Keratinocyte (primary cell): ENCODE data around the gene EVC. TPM values are rescaled to one million over a fixed set of nuclear protein-coding genes. Genes with fewer than 3 reads are reported as not detected.

Source experiments
- DNase-seq: peaks from one replicate; pipeline ENCODE4 v3.0.0-alpha.2; 2011; ENCODE audit warnings: low read depth, missing footprints, low spot score
- FAIRE-seq: peaks from 2 replicates; lab custom pipeline; 2011; peaks lifted over from hg19 to GRCh38; lab: Jason Lieb, UNC
- H2AFZ ChIP-seq: 2 replicates; pipeline ENCODE4 v1.6.0; 2012; ENCODE audit warnings: low read length, control low read depth, inconsistent platforms; ENCODE audit not compliant: control insufficient read depth
- H3K27ac ChIP-seq: 2 replicates; pipeline ENCODE4 v1.5.1; 2011; ENCODE audit warnings: low read length; ENCODE audit not compliant: control insufficient read depth, insufficient read depth
- H3K27me3 ChIP-seq: 3 replicates; pipeline ENCODE4 v1.6.0; 2011; ENCODE audit warnings: low read length; ENCODE audit not compliant: control insufficient read depth, insufficient read depth; ENCODE audit errors: extremely low read depth
- H3K36me3 ChIP-seq, 2 experiments: 2 replicates in 1 of 2; 3 replicates in 1 of 2; pipeline ENCODE4 v1.5.1; 2011; ENCODE audit warnings: low read length in 2 of 2, mild to moderate bottlenecking in 1 of 2; ENCODE audit not compliant: control insufficient read depth in 2 of 2, insufficient read depth in 2 of 2; ENCODE audit errors: extremely low read depth in 1 of 2
- H3K4me1 ChIP-seq: 3 replicates; pipeline ENCODE4 v1.5.1; 2011; ENCODE audit warnings: low read length; ENCODE audit not compliant: control insufficient read depth, insufficient read depth; ENCODE audit errors: extremely low read depth
- H3K4me2 ChIP-seq: 3 replicates; pipeline ENCODE4 v1.6.0; 2011; ENCODE audit warnings: low read depth, low read length; ENCODE audit not compliant: control insufficient read depth, insufficient read depth; ENCODE audit errors: extremely low read depth
- H3K4me3 ChIP-seq, 3 experiments: fragments of 200-600 bp in 1 of 3; sonication (generic) in 1 of 3; 2 replicates in 2 of 3; 3 replicates in 1 of 3; pipeline ENCODE4 v1.5.1; 2011 to 2016; ENCODE audit warnings: low read length in 3 of 3, mild to moderate bottlenecking in 3 of 3, control low read depth in 2 of 3, inconsistent platforms in 1 of 3, low read depth in 1 of 3, mixed read lengths in 1 of 3, mixed run types in 1 of 3, moderate library complexity in 1 of 3; ENCODE audit not compliant: control insufficient read depth in 2 of 3, insufficient read depth in 2 of 3; ENCODE audit errors: extremely low read depth in 1 of 3
- H3K79me2 ChIP-seq: 2 replicates; pipeline ENCODE4 v1.6.0; 2012; ENCODE audit warnings: low read length; ENCODE audit not compliant: control insufficient read depth, insufficient read depth
- H3K9ac ChIP-seq: 3 replicates; pipeline ENCODE4 v1.6.0; 2011; ENCODE audit warnings: low read length; ENCODE audit not compliant: control insufficient read depth, insufficient read depth; ENCODE audit errors: extremely low read depth
- H3K9me1 ChIP-seq: 3 replicates; pipeline ENCODE4 v1.6.0; 2011; ENCODE audit warnings: low read length; ENCODE audit not compliant: control insufficient read depth, insufficient read depth; ENCODE audit errors: extremely low read depth
- H3K9me3 ChIP-seq: 2 replicates; pipeline ENCODE4 v1.5.1; 2012; ENCODE audit warnings: low read depth, low read length; ENCODE audit not compliant: control insufficient read depth
- H4K20me1 ChIP-seq: 3 replicates; pipeline ENCODE4 v1.6.0; 2011; ENCODE audit warnings: low read length; ENCODE audit not compliant: control insufficient read depth, insufficient read depth; ENCODE audit errors: extremely low read depth
- EZH2 ChIP-seq: IDR thresholded peaks from one replicate; pipeline ENCODE4 v1.6.1; 2012; ENCODE audit warnings: inconsistent platforms, mild to moderate bottlenecking, low read length, moderate library complexity
- dilution Hi-C: fragments of 300-500 bp; cut with MboI; formaldehyde crosslinking; loops from one replicate; pipeline ENCODE4 v1.7.0; 2020; ENCODE audit warnings: low sequenced_read_pairs; ENCODE audit not compliant: extremely low pct_ligation_motif_present
- polyA plus RNA-seq, 5 experiments: library from polyadenylated mRNA; depleted of rRNA in 3 of 5; stranded (reverse) in 3 of 5; stranded (forward) in 1 of 5; unstranded in 1 of 5; fragments of >200 nt; gene quantifications; 1 replicate in 1 of 5; 2 replicates in 3 of 5; 3 replicates in 1 of 5; pipeline versions ENCODE4 v1.2.1 to v1.2.3, GENCODE V29; 2011 to 2012; ENCODE audit warnings: missing spikeins in 2 of 5, low read depth in 1 of 5, low replicate concordance in 1 of 5
- TF ChIP-seq, protein P1 (sequence below), 3 experiments: IDR thresholded peaks in 1 of 3; conservative IDR thresholded peaks in 1 of 3; optimal IDR thresholded peaks in 1 of 3; 2 replicates in 2 of 3; 3 replicates in 1 of 3; pipeline versions ENCODE3 to v1.5.1; 2011; ENCODE audit warnings: low read length in 3 of 3, mild to moderate bottlenecking in 3 of 3, moderate library complexity in 2 of 3, control low read depth in 1 of 3, inconsistent platforms in 1 of 3; ENCODE audit not compliant: insufficient read depth in 2 of 3; ENCODE audit errors: extremely low read depth in 1 of 3

EVC gene
- polyA plus RNA-seq, 1 donor (not counting 4 experiments of a cell fraction or from before 2014, with no cell fraction given), result 7.3 TPM

DNA sequence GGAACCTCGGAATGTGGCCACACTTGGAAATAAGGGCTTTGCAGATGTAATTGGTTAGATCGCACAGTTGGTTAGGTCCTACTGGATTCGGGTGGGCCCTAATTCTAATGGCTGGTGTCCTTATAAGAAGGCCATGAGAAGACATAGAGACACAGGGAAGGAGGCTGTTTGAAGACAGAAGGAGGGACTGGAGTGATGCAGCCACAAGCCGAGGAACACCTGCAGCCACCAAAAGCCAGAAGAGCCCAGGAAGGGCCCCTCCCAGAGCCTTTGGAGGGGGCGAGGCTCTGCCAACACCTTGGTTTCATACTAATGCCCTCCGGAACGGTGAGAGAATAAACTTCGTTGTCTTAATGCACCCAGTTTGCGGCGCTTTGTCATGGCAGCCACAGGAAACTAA is 47.0 kb downstream of the EVC start:
- Histone ChIP-seq H3K27ac (peak overlapping the region; percentile 96), H3K4me2 (peak overlapping the region; percentile 37), H3K79me2 (peaks cover 11% of the 10 kb centered on the region), H3K4me1 (peaks cover 46% of the 10 kb centered on the region), H3K4me3 (peak overlapping the region in 2 of 3 experiments; percentile 25), H2AFZ (no peak overlapping the region), H3K9me3 (peaks cover 6% of the 10 kb centered on the region), H3K9ac (peak overlapping the region; percentile 77), H3K9me1 (no peaks in the 10 kb centered on the region), H4K20me1 (no peaks in the 10 kb centered on the region), H3K36me3 (peaks cover 29 to 56% of the 10 kb centered on the region in 2 experiments), H3K27me3 (no peaks in the 10 kb centered on the region)
- FAIRE-seq, result no peak
- DNase-seq, result no peak
- dilution Hi-C loops, result no loop called here
- no peak for TF ChIP-seq EZH2
- TF ChIP-seq, protein P1, sequence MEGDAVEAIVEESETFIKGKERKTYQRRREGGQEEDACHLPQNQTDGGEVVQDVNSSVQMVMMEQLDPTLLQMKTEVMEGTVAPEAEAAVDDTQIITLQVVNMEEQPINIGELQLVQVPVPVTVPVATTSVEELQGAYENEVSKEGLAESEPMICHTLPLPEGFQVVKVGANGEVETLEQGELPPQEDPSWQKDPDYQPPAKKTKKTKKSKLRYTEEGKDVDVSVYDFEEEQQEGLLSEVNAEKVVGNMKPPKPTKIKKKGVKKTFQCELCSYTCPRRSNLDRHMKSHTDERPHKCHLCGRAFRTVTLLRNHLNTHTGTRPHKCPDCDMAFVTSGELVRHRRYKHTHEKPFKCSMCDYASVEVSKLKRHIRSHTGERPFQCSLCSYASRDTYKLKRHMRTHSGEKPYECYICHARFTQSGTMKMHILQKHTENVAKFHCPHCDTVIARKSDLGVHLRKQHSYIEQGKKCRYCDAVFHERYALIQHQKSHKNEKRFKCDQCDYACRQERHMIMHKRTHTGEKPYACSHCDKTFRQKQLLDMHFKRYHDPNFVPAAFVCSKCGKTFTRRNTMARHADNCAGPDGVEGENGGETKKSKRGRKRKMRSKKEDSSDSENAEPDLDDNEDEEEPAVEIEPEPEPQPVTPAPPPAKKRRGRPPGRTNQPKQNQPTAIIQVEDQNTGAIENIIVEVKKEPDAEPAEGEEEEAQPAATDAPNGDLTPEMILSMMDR (optimal IDR thresholded peaks at IDR 0.05 in 1 of 3, IDR thresholded peaks at IDR 0.05 in 1 of 3, conservative IDR thresholded peaks at IDR 0.05 in 1 of 3; ENCODE audit: extremely low read depth in 1 of 3, insufficient read depth in 2 of 3, low read length in 3 of 3), result no peak

DNA sequence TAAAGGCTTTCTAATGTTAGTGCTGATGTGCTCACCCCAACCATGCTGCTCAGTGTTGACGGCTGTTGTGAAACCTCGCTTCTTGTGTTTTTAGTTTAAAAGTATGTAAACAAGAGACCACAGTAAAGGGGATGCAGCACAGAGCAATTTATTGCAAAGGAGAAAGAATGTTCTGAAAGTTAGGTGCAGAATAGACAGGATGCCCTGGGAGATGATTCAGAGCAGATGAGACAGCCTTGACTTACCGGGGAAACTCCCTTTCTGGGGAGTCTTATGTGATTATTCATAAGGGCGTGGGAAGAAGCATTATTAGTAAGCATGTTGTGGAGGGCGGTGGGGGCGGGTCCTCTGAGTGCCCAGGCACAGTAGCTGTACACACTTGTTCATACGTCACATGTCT is 47.7 kb downstream of the EVC start:
- no peaks in the 10 kb centered on the region for H3K9me1 ChIP-seq
- FAIRE-seq (peak; percentile 94), DNase-seq (peak; percentile 93)
- no peak for TF ChIP-seq EZH2
- TF ChIP-seq, protein P1 (optimal IDR thresholded peaks at IDR 0.05 in 1 of 3, IDR thresholded peaks at IDR 0.05 in 1 of 3, conservative IDR thresholded peaks at IDR 0.05 in 1 of 3; ENCODE audit: extremely low read depth in 1 of 3, insufficient read depth in 2 of 3, low read length in 3 of 3), result no peak
- H4K20me1 ChIP-seq, result no peaks in the 10 kb centered on the region
- peaks cover 6% of the 10 kb centered on the region for H3K9me3 ChIP-seq
- peaks cover 11% of the 10 kb centered on the region for H3K79me2 ChIP-seq
- H3K27ac ChIP-seq, result peak overlapping the region; percentile 96
- H2AFZ ChIP-seq, result no peak overlapping the region
- H3K36me3 ChIP-seq, result peaks cover 22 to 50% of the 10 kb centered on the region in 2 experiments
- dilution Hi-C loops, result no loop called here
- no peak overlapping the region for H3K4me3 ChIP-seq
- H3K9ac ChIP-seq, result peak overlapping the region; percentile 77
- peaks cover 39% of the 10 kb centered on the region for H3K4me1 ChIP-seq
- peak overlapping the region; percentile 37 for H3K4me2 ChIP-seq
- no peaks in the 10 kb centered on the region for H3K27me3 ChIP-seq
